Activated naive CD4-positive, alpha-beta T cell treated with anti-CD3 and anti-CD28 coated beads for 36 hours (primary cell): ENCODE data around the gene TPI1. TPM values are rescaled to one million over a fixed set of nuclear protein-coding genes. Genes with fewer than 3 reads are reported as not detected.
"Not testable (repeated sequence)": the region's sequence is repeated elsewhere in the genome, so short reads cannot be mapped to it uniquely, and the experiment has no call there.

Experiments used
- CTCF ChIA-PET: fragments of 350-600 bp; sonication (Branson Sonifier 250); formaldehyde crosslinking; loops from one replicate; lab custom pipeline; 2021; ENCODE audit warnings: antibody characterized with exemption; lab: Charles Lee
- DNase-seq: peaks from one replicate; pipeline ENCODE4 v3.0.0-alpha.2; 2020
- H3K27ac Mint-ChIP-seq: one replicate; pipeline ENCODE4 v1.8.0; 2021; ENCODE audit warnings: mild to moderate bottlenecking, mixed read lengths
- H3K27me3 Mint-ChIP-seq: one replicate; pipeline ENCODE4 v1.8.0; 2021; ENCODE audit warnings: low read depth, mixed read lengths
- H3K36me3 Mint-ChIP-seq: one replicate; pipeline ENCODE4 v1.8.0; 2021; ENCODE audit warnings: low read depth, mixed read lengths
- H3K4me1 Mint-ChIP-seq: one replicate; pipeline ENCODE4 v1.8.0; 2021; ENCODE audit warnings: low read depth, mixed read lengths
- H3K4me3 Mint-ChIP-seq: one replicate; pipeline ENCODE4 v1.8.0; 2021; ENCODE audit warnings: mild to moderate bottlenecking, moderate library complexity, mixed read lengths
- H3K9me3 Mint-ChIP-seq: one replicate; pipeline ENCODE4 v1.8.0; 2021; ENCODE audit warnings: mixed read lengths
- intact Hi-C: fragments of 100-400 bp; cut with micrococcal nuclease; formaldehyde crosslinking; loops from one replicate; pipeline ENCODE4 v1.15.1; 2023
- total RNA-seq, 2 experiments: library from RNA; stranded (reverse); gene quantifications; one replicate each; pipeline ENCODE4 v1.2.3, GENCODE V29; 2021

Gene TPI1
- total RNA-seq, 2 experiments from 2014 or later = 1,222 to 1,282 TPM

DNA sequence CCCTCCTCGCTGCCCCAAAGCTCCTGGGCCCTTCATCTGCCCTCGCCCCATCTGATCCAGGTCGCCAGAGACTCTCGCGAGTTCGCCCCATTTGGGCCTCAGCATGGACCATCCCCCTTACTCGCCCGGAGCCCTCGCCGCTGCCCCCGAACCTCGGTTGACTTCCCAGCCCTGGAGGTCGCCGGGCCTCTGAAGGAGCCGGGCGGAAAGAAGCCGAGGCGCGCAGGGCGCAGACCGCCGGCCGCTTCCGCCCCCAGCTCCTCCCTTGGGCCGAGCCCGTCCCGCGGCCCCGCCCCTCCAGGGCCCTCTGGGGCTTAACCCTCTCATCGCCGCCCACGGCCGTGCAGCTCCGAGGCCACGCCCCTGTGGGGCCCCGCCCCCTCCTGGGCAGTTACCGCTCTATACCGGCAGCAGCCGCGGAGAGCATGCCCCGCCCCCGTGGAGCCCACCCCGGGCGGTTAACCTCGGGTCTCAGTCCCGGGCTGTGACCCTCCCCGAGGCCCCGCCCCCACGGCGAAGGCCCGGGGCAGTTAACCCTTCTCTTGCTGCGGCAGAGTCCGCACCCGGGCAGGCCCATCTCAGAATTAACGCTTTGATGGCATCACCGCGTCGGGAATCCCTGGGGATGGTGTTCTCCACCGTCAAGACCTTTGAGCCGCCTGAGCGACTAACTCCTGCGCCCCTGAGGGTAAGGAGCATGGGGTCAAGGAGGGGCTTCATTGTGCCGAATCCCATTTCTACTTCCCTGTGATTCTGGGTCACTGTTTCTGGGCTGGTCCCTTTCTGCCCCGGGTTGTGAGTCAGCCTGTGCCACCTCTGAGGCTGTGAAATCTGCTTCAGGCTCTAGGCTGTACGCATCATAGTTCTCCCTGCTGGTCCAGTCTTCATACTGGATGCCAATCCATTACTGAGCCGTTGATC, 6.0 kb downstream of the TPI1 start, which contains the start of gene SPSB2:
Gene SPSB2, minus strand, starts transcription at position 210 of the 921 bp plus-strand sequence. CDS start 402 bp downstream, outside the sequence.
- H3K36me3 Mint-ChIP-seq = peaks cover 39% of the 10 kb centered on the region

DNA sequence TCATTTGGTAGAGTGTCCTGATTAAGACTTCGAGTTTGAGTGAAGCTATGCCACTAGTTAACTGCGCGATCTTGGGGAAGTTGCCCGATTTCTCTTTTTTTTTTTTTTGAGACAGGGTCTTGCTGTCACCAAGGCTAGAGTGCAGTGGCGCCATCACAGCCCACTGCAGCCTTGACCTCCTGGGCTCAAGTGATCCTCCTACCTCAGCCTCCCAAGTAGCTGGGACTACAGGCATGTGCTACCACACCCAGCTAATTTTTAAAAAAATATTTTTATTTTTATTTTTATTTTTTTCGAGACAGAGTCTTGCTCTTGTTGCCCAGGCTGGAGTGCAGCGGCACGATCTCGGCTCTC, 6.7 kb downstream of the TPI1 start:
- Mint-ChIP-seq H3K4me1 (peaks cover 40% of the 10 kb centered on the region), H3K27ac (peak overlapping the region; percentile 55), H3K36me3 (peaks cover 33% of the 10 kb centered on the region), H3K4me3 (peak overlapping the region; percentile 88)
- not testable (repeated sequence) for DNase-seq, H3K9me3 Mint-ChIP-seq, H3K27me3 Mint-ChIP-seq
- CTCF ChIA-PET = interaction anchor here (0.6 to 3.8 kb wide), 6 partner anchors 8 to 171 kb away, joined by 3 to 33 read pairs (median 8); no protein-coding TSS in a partner anchor
- intact Hi-C loops = loop anchor here (5.0 kb wide), 2 partner anchors 78 to 1153 kb away; partner anchors contain the start of gene PTPN6

More for the DNA sequence above, 6.0 kb downstream of the TPI1 start, which contains the start of gene SPSB2:
- peaks cover 45% of the 10 kb centered on the region for H3K4me1 Mint-ChIP-seq
- peak; percentile 99 for DNase-seq
- intact Hi-C loops = loop anchor here (1.0 to 5.0 kb wide), 13 partner anchors 18 to 1154 kb away; partner anchors contain the start of genes EMG1, ENO2, LPCAT3 and LRRC23
- CTCF ChIA-PET = interaction anchor here (0.6 to 3.8 kb wide), 30 partner anchors 9 to 335 kb away, joined by 3 to 33 read pairs (median 4); partner anchors contain the start of genes CDCA3, COPS7A, ENO2 and USP5
- peak within 1 kb of the TSS; percentile 81 for H3K27ac Mint-ChIP-seq
- no peaks in the 10 kb centered on the region for H3K27me3 Mint-ChIP-seq
- H3K9me3 Mint-ChIP-seq = no peaks in the 10 kb centered on the region
- peak within 1 kb of the TSS; percentile 88 for H3K4me3 Mint-ChIP-seq

DNA sequence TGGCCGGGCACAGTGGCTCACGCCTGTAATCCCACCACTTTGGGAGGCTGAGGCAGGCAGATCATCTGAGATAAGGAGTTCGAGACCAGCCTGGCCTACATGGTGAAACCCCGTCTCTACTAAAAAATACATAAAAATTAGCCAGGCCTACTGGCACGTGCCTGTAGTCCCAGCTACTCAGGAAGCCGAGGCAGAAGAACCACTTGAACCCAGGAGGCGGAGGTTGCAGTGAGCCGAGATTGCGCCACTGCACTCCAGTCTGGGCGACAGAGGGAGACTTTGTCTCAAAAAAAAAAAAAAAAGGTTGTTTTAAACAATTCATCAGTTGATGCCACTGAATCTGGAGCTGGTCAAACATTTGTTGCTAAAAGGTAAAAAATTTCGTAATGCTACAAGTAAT, 12.5 kb downstream of the TPI1 start:
- H3K4me1 Mint-ChIP-seq, H3K27ac Mint-ChIP-seq, H3K4me3 Mint-ChIP-seq, H3K9me3 Mint-ChIP-seq, H3K27me3 Mint-ChIP-seq, intact Hi-C loops, DNase-seq: not testable (repeated sequence)
- peaks cover 11% of the 10 kb centered on the region for H3K36me3 Mint-ChIP-seq
- CTCF ChIA-PET = interaction anchor here (0.6 to 4.2 kb wide), 3 partner anchors 8 to 27 kb away, joined by 3 to 22 read pairs (median 4); partner anchors contain the start of gene SPSB2

DNA sequence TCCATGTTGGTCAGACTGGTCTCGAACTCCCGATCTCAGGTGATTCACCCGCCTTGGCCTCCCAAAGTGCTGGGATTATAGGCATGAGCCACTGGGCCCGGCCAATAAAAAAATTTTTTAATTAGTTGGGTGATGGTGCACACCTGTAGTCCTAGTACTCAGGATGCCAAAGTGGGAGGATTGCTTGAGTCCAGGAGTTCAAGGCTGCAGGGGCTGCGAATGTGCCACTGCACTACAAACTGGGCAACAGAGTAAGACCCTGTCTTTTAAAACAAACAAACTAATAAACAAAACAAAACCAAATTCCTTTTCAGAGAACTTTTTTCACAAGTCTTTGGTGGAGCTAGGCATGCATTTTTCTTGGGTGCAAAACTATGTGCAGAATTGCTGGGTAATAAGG, 15.9 kb downstream of the TPI1 start:
- CTCF ChIA-PET = interaction anchor here (1.3 to 4.2 kb wide), 2 partner anchors 11 to 14 kb away, joined by 3 to 22 read pairs; partner anchors contain the start of gene SPSB2
- Mint-ChIP-seq H3K9me3 (no peaks in the 10 kb centered on the region), H3K36me3 (peaks cover 6% of the 10 kb centered on the region)

DNA sequence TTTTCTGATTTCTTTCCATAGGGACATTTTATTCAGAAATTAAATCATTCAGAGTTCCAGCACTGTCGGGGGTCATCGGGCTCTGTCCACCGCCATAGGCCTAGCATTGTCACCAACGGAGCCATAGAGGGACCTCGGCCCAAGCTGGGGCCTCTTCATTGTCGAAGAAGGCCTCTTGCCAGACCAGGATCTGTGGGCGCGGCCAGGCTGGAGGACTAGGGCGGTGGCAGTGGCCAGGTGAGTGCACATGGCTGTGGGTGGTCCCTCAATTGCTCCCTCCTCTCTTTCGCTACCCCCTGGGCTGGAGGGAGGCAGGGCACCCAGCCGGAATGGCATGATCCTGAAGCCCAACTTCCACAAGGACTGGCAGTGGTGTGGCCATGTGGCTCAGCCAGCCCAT, 16.4 kb downstream of the TPI1 start:
- peaks cover 1% of the 10 kb centered on the region for H3K4me1 Mint-ChIP-seq
- CTCF ChIA-PET = interaction anchor here (1.3 to 4.2 kb wide), 2 partner anchors 11 to 14 kb away, joined by 3 to 22 read pairs; partner anchors contain the start of gene SPSB2
- no peak for DNase-seq
- H3K4me3 Mint-ChIP-seq = no peak overlapping the region
- intact Hi-C loops = no loop called here
- H3K36me3 Mint-ChIP-seq = peaks cover 6% of the 10 kb centered on the region
- H3K27ac Mint-ChIP-seq = no peak overlapping the region
- no peaks in the 10 kb centered on the region for H3K9me3 Mint-ChIP-seq
- no peaks in the 10 kb centered on the region for H3K27me3 Mint-ChIP-seq

More for the DNA sequence above, 15.9 kb downstream of the TPI1 start:
- Mint-ChIP-seq H3K4me3 (no peak overlapping the region), H3K27me3 (no peaks in the 10 kb centered on the region), H3K27ac (no peak overlapping the region), H3K4me1 (peaks cover 1% of the 10 kb centered on the region)
- intact Hi-C loops = no loop called here
- no peak for DNase-seq

DNA sequence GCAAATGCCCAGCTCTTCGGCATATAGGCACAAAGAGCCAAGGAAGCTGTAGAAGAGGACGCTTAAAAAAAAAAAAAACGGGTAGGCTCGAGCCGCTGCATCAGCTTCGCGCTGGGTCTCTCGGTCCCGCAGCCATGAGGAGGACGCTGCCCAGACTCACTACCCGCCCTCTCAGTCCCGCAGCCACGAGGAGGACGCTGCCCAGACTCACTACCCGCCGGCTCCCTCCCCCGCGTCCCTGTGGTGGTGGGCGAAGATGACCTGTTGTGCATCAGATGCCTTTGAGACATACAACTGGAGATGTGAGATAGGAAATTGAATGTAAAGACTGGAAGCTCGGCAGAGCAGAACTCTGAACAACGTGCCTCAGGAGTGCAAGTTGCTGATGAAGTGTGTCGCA, 17.2 kb downstream of the TPI1 start:
- no peak for DNase-seq
- Mint-ChIP-seq H3K27me3 (no peaks in the 10 kb centered on the region), H3K27ac (no peak overlapping the region), H3K36me3 (peaks cover 6% of the 10 kb centered on the region), H3K4me3 (no peak overlapping the region), H3K4me1 (no peaks in the 10 kb centered on the region), H3K9me3 (no peaks in the 10 kb centered on the region)
- CTCF ChIA-PET = no interaction called here
- intact Hi-C loops = no loop called here

DNA sequence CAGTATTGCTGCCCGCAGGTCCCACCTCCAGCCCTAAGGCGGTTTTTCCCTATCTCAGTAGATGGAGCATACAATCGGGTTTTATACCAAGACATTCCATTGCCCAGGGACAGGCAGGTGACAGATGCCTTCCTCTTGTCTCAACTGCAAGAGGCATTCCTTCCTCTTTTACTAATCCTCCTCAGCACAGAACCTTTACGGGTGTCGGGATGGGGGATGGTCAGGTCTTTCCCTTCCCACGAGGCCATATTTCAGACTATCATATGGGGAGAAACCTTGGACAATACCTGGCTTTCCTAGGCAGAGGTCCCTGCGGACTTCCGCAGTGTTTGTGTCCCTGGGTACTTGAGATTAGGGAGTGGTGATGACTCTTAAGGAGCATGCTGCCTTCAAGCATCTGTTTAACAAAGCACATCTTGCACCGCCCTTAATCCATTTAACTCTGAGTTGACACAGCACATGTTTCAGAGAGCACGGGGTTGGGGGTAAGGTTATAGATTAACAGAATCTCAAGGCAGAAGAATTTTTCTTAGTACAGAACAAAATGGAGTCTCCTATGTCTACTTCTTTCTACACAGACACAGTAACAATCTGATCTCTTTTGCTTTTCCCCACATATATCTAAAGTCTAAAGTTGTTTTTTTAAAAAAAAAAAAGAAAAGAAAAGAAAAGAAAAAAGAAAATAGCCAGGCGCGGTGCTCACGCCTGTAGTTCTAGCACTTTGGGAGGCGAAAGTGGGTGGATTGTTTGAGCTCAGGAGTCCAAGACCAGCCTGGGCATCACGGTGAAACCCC, 19.1 kb downstream of the TPI1 start:
- H3K27ac Mint-ChIP-seq, H3K4me3 Mint-ChIP-seq, DNase-seq, H3K36me3 Mint-ChIP-seq, intact Hi-C loops, H3K4me1 Mint-ChIP-seq, H3K27me3 Mint-ChIP-seq, H3K9me3 Mint-ChIP-seq: not testable (repeated sequence)
- CTCF ChIA-PET = interaction anchor here (1.5 kb wide), 1 partner anchor 17 kb away, joined by 4 read pairs; no protein-coding TSS in a partner anchor

DNA sequence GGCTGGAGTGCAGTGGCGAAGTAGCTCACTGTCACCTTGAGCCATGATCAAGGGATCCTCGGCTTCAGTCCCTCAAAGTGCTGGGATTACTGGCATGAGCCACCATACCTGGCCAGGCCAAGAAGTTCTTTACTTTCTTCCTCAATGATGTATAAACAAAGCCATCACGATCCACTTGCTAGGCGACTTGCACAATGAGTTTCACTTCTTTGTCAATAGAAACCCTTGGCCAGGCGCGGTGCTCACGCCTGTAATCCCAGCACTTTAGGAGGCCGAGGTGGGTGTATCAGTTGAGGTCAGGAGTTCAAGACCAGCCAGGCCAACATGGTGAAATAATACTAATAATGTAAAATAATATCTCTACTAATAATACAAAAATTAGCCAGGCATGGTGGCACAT, 20.1 kb downstream of the TPI1 start:
- CTCF ChIA-PET = interaction anchor here (1.5 kb wide), 1 partner anchor 18 kb away, joined by 4 read pairs; no protein-coding TSS in a partner anchor
- intact Hi-C loops = no loop called here

DNA sequence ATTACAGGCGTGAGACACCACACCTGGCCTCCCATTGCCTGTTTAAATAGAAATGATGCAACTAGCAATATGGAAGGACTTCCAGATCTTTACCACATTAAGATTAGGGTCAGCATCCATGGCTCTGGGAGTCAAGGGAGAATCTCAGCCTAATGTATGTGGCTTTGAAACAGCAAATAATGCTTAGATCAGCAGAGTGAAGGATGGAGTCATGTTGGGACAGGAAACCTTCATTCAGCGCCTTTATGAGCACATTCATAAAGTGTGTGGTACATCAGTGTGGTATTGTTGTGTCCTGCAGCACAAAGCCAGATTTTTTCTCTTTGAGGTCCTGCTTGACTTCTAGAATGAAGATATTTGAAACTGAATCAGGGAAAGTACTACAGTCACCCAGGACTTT, 21.0 kb downstream of the TPI1 start:
- Mint-ChIP-seq H3K27me3 (no peaks in the 10 kb centered on the region), H3K4me3 (no peak overlapping the region), H3K9me3 (no peaks in the 10 kb centered on the region), H3K4me1 (peaks cover 16% of the 10 kb centered on the region), H3K36me3 (peaks cover 6% of the 10 kb centered on the region), H3K27ac (no peak overlapping the region)
- intact Hi-C loops = no loop called here
- no peak for DNase-seq
- CTCF ChIA-PET = no interaction called here

More for the DNA sequence above, 20.1 kb downstream of the TPI1 start:
- no peak for DNase-seq
- Mint-ChIP-seq H3K36me3 (peaks cover 6% of the 10 kb centered on the region), H3K27ac (no peak overlapping the region), H3K4me1 (peaks cover 13% of the 10 kb centered on the region), H3K27me3 (no peaks in the 10 kb centered on the region), H3K4me3 (no peak overlapping the region), H3K9me3 (no peaks in the 10 kb centered on the region)

DNA sequence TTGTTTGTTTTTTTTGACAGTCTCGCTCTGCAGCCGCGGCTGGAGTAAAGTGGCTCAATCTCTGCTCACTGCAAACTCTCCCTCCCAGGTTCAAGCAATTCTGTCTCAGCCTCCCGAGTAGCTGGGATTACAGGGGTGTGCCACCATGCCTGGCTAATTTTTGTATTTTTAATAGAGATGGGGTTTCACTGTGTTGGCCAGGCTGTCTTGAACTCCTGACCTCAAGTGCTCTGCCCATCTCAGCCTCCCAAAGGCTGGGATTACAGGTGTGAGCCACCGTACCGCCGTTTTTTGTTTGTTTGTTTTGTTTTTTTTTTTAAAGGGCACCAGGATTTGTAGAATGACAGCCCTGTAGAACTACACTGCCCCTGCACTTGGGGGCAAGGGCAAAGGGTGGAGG, 21.5 kb downstream of the TPI1 start:
- CTCF ChIA-PET, H3K27ac Mint-ChIP-seq, intact Hi-C loops, H3K27me3 Mint-ChIP-seq, DNase-seq, H3K4me3 Mint-ChIP-seq, H3K36me3 Mint-ChIP-seq, H3K9me3 Mint-ChIP-seq: not testable (repeated sequence)
- peaks cover 16% of the 10 kb centered on the region for H3K4me1 Mint-ChIP-seq

DNA sequence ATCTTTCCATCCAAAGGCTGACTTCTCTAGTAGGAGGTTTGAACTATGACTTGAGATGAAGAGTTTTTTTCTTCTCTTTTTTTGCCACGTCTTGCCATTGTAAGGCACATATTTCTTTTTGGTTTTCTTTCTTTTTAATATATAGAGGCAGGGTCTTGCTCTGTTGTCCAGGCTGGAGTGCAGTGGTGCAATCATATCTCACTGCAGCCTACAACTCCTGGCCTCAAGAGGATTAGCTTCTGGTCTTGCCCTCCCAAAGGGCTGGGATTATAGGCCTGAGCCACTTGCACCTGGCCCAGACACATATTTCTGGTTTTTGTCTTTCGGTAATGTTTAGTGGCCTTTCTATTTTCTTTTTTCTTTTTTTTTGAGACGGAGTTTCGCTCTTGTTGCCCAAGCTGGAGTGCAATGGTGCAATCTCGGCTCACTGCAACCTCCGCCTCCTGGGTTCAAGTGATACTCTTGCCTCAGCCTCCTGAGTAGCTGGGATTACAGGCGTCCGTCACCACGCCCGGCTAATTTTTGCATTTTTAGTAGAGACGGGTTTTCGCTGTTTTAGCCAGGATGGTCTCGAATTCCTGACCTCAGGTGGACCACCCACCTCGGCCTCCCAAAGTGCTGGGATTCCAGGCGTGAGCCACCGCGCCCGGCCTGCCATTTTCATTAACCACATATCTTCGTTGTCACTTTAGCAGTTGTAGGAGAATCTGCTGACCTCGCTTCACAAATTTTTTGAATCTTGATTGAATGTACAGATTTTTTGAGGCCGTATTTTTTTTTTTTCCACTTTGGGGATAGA, 22.6 kb downstream of the TPI1 start:
- DNase-seq, H3K27me3 Mint-ChIP-seq, H3K36me3 Mint-ChIP-seq, intact Hi-C loops, H3K9me3 Mint-ChIP-seq: not testable (repeated sequence)
- CTCF ChIA-PET = interaction anchor here (1.0 kb wide), 1 partner anchor 352 kb away, joined by 3 read pairs; no protein-coding TSS in a partner anchor
- H3K4me1 Mint-ChIP-seq = peaks cover 16% of the 10 kb centered on the region
- H3K4me3 Mint-ChIP-seq = peak overlapping the region; percentile 90
- peak overlapping the region; percentile 98 for H3K27ac Mint-ChIP-seq
